DMS153 (cell line): ENCODE results near the gene LHX3.
A peak's percentile ranks its signal among the peaks of the same experiment; 100 is the strongest.

Source experiments
- DNase-seq: peaks from one replicate; lab custom pipeline; 2025; lab: John Stamatoyannopoulos, UW

The LHX3 gene

GRCh38 chr9:136177224-136177623 lies 27.7 kb downstream of the LHX3 start:
- DNase-seq, result no peak

GRCh38 chr9:136175616-136176197 lies 29.2 kb downstream of the LHX3 start:
- no peak for DNase-seq

- DNase-seq, result no peak
Observed at GRCh38 chr9:136174779-136175615, 29.9 kb downstream of the LHX3 start.

- no peak for DNase-seq
Observed at GRCh38 chr9:136173648-136174290, 31.2 kb downstream of the LHX3 start.

- DNase-seq, result peak; percentile 48
Observed at GRCh38 chr9:136172412-136173079, 32.4 kb downstream of the LHX3 start.

GRCh38 chr9:136171801-136172411 lies 33.0 kb downstream of the LHX3 start:
- DNase-seq, result no peak

GRCh38 chr9:136171009-136171800 lies 33.7 kb downstream of the LHX3 start:
- DNase-seq, result peak; percentile 85

- no peak for DNase-seq
Observed at GRCh38 chr9:136170006-136170901, 34.7 kb downstream of the LHX3 start.

- DNase-seq, result no peak
Observed at GRCh38 chr9:136169495-136169894, 35.4 kb downstream of the LHX3 start.

GRCh38 chr9:136163248-136163850 lies 41.6 kb downstream of the LHX3 start:
- no peak for DNase-seq

- DNase-seq, result no peak
Observed at GRCh38 chr9:136160995-136161610, 43.8 kb downstream of the LHX3 start.

- DNase-seq, result peak; percentile 81
Observed at GRCh38 chr9:136160381-136160841, 44.5 kb downstream of the LHX3 start.

- no peak for DNase-seq
Observed at GRCh38 chr9:136159851-136160250, 45.1 kb downstream of the LHX3 start.

- DNase-seq, result no peak
Observed at GRCh38 chr9:136157477-136158265, 47.3 kb downstream of the LHX3 start.

GRCh38 chr9:136156209-136157120 lies 48.5 kb downstream of the LHX3 start:
- no peak for DNase-seq

- DNase-seq, result no peak
Observed at GRCh38 chr9:136155576-136155975, 49.4 kb downstream of the LHX3 start.

GRCh38 chr9:136154943-136155342 lies 50.0 kb downstream of the LHX3 start:
- DNase-seq, result no peak
